GM12801 (cell line): Measurements from ENCODE around the gene SYT8.

Experiments used
- CTCF ChIP-seq: IDR thresholded peaks from one replicate; pipeline ENCODE4 v1.5.1; 2011; ENCODE audit warnings: control low read depth; ENCODE audit not compliant: insufficient read length; ENCODE audit errors: extremely low read depth

Gene SYT8

DNA sequence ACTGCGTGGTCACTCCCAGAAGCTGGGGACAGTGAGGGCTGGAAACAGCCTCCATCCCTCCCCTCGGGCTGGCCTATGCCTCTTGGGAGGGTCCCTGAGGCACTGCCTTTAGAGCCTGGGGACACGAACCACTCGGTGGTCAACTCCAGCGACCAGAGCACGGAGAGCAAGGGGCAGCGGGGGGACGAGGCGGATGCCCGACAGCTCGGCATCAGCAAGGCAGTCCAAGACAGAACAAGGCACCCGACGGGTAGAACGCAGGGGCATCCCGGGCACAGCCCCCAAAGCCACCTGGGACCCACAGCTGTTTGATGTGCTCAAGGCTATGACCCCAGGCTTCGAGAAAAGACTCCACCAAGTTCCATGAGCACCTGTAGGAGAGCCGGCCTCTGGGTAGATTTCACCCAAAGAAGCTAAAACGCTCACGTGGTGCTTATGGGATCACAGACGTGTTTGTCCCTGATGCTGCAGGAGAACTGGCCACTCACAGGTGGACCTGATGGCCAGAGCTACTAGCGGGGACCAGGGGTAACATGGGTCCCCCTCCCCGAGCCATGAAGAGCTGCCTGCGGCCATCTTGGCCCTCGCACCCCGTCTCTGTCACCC lies 17.6 kb downstream of the SYT8 start:
- TF ChIP-seq CTCF = no peak

DNA sequence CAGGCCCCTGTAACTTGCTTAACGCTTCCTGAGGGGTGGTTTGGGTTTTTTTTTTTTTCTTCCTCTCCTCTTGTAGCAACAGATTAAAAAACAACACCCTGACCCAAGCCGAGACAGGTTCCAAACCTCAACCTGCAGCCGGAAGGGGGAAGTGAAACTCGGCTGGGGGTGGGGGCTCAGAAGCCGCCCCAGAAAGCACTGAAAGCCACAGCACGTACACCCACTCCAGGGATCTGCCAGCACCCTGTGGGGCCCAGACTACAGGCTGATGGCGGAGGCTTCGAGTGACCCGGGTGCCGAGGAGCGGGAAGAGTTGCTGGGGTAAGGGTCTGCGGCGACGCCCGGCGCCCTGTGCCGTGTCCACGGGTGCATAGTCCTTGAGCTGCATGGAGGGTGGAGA lies 18.1 kb downstream of the SYT8 start, which contains the start of gene LSP1:
TSS of gene LSP1 (plus strand) at position 208 of the 400 bp plus-strand sequence. CDS start at position 269, 61 bp downstream.
- no peak for TF ChIP-seq CTCF

DNA sequence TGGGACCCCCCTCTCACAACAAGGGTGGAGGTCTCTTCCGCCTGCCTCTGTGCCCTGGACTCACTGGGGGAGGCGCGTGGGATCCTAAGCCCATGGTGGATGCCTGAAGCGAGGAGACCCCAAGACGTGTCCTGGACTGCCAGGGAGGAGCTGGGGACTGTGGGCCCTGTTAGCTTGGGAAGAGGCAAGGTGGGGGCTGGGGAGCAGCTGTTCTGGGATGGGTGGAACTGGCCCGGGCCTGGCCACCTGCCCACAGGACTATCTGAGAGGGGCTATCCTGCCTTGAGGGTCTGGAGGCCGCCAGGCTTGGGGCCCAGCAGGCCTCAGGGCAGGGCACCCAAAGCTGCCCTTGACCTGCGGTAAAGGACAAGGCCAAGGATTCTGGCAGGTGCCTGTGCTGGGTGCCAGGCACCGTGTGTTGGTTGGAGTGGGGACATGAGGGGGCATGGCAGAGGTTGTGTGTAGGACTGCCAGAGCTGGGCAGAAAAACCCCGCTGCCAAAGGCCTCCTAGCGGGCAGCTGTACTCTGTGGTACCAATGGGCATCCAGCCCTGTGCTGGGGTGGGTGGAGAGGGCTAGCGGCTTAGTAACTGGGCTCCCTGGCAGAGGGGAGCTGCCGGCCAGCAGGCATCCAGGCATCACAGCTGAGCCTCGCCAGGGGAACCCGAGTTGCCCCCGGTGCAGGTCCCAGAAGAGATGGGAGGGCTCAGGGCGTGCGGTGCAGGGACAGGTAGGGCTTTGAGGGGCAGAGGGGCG lies 18.8 kb downstream of the SYT8 start:
- TF ChIP-seq CTCF = no peak

- no peak for TF ChIP-seq CTCF
Observed at GRCh38 chr11:1854132-1854948, 19.6 kb downstream of the SYT8 start.

DNA sequence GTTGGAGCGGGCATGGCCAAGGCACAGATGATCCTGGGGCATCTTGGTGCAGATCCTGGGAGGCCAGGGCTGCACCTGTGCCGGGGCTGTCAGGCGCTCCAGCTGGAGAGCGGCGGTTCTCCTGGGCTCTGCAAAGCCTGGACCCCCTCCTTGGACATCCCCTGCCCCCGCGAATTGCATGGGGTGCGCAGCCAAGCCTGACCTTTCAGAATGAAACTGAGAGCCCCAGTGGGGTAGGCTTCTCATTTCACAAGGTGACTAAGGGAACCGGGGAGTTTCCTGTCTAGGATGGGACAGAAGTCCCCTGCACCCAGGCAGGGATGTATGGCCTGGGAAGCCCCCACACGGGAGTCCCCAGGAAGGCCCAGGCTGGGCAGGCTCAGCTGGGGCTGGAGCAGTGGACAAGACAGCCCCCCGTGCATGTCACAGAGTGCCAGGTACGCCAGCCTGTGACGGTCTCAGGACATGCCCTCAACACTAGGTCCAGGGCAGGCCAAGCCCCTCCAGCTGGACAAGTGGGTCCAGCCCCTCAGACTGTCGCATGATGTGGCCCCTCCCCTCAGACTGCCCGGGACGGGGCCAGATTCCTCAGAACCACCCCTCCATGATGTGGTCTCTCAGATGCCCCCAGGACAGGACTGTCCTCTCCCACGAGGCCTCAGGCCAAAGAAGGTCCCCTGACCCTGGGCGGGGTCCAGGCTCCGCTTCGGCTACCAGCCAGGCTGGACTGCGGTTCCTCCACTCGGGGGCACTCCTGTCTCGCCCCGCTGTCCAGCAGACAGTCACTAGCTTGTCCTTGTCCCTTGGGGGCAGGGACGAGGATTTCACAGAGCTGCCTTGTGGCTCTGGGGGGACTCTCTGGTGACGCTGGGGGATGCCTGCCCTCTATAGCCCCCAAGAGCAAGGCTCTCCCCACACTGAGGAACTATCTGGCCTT lies 20.4 kb downstream of the SYT8 start:
- no peak for TF ChIP-seq CTCF

DNA sequence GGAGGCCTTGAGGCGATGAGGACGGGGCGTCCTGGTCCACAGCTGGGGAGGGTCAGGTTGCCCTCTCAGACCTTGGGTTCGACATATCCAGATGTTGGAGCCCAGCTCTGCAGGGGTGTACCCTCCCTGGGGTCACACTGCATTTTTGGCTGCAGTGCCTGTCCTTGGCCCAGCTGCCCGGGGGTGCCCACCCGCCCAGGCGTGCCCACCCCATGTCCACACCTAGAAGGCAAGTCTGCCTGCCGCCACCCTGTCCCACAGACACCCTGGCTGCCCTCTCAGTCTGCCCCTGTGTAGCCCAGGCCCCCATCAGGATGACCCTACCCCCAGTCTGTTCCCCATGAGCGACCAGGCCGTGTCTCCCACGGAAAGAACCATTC lies 21.1 kb downstream of the SYT8 start:
- no peak for TF ChIP-seq CTCF
